Neuronal stem cell (in vitro differentiated cells): ENCODE measurements around the gene ABCC8.

Experiments used
- DNase-seq: peaks from one replicate; pipeline ENCODE4 v3.0.0-alpha.2; 2013; ENCODE audit warnings: low spot score
- H2AFZ ChIP-seq: one replicate; pipeline ENCODE4 v1.6.1; 2013; ENCODE audit warnings: mild to moderate bottlenecking, low read length, inconsistent platforms
- H2AK5ac ChIP-seq: 2 replicates; pipeline ENCODE4 v1.6.1; 2013; ENCODE audit warnings: low read depth, mild to moderate bottlenecking, inconsistent platforms, low read length, moderate library complexity, mixed read lengths
- H2BK120ac ChIP-seq: 2 replicates; pipeline ENCODE4 v1.6.1; 2013; ENCODE audit warnings: low read depth, mild to moderate bottlenecking, inconsistent platforms, low read length, moderate library complexity, mixed read lengths
- H2BK12ac ChIP-seq: one replicate; pipeline ENCODE4 v1.6.1; 2013; ENCODE audit warnings: low read length, inconsistent platforms
- H2BK15ac ChIP-seq: 2 replicates; pipeline ENCODE4 v1.6.1; 2013; ENCODE audit warnings: mild to moderate bottlenecking, low read length, inconsistent platforms, mixed read lengths
- H2BK5ac ChIP-seq: one replicate; pipeline ENCODE4 v1.6.1; 2013; ENCODE audit warnings: inconsistent platforms, mild to moderate bottlenecking, low read length, moderate library complexity
- H3K14ac ChIP-seq: one replicate; pipeline ENCODE4 v1.6.1; 2013; ENCODE audit warnings: low read length, inconsistent platforms
- H3K18ac ChIP-seq: 2 replicates; pipeline ENCODE4 v1.6.1; 2013; ENCODE audit warnings: low read length, inconsistent platforms
- H3K23ac ChIP-seq: 2 replicates; pipeline ENCODE4 v1.6.1; 2013; ENCODE audit warnings: low read depth, mild to moderate bottlenecking, mixed read lengths, low read length, inconsistent platforms; ENCODE audit not compliant: poor library complexity
- H3K27ac ChIP-seq: replicated peaks from 3 replicates; pipeline ENCODE4 v1.5.1; 2013; ENCODE audit warnings: low read length, inconsistent platforms
- H3K27me3 ChIP-seq, 3 experiments: 2 replicates each; pipeline ENCODE4 v1.6.1; 2013; ENCODE audit warnings: low read length in 3 of 3, mild to moderate bottlenecking in 2 of 3, inconsistent platforms in 1 of 3, low read depth in 1 of 3, mixed read lengths in 1 of 3, moderate library complexity in 1 of 3; ENCODE audit not compliant: control insufficient read depth in 3 of 3, insufficient read depth in 3 of 3
- H3K36me3 ChIP-seq, 2 donors: replicated peaks in 1 of 2; 2 replicates each; pipeline ENCODE4 v1.6.1; 2013; ENCODE audit warnings: low read length in 2 of 2; ENCODE audit not compliant: control insufficient read depth in 2 of 2, insufficient read depth in 2 of 2
- H3K4ac ChIP-seq: 2 replicates; pipeline ENCODE4 v1.6.1; 2013; ENCODE audit warnings: inconsistent platforms, mild to moderate bottlenecking, low read length, moderate library complexity
- H3K4me1 ChIP-seq, 2 donors: 1 replicate in 1 of 2; 2 replicates in 1 of 2; pipeline ENCODE4 v1.6.1; 2013; ENCODE audit warnings: low read length in 2 of 2, low read depth in 1 of 2; ENCODE audit not compliant: control insufficient read depth in 2 of 2, insufficient read depth in 1 of 2
- H3K4me2 ChIP-seq: one replicate; pipeline ENCODE4 v1.6.1; 2013; ENCODE audit warnings: mild to moderate bottlenecking, low read length, inconsistent platforms; ENCODE audit not compliant: insufficient read depth, poor library complexity, severe bottlenecking
- H3K4me3 ChIP-seq, 2 donors: 2 replicates each; pipeline ENCODE4 v1.5.1; 2013; ENCODE audit warnings: low read length in 2 of 2, mild to moderate bottlenecking in 2 of 2, inconsistent platforms in 1 of 2, moderate library complexity in 1 of 2
- H3K79me1 ChIP-seq: one replicate; pipeline ENCODE4 v1.6.1; 2013; ENCODE audit warnings: low read depth, mild to moderate bottlenecking, inconsistent platforms, low read length, moderate library complexity
- H3K9ac ChIP-seq: one replicate; pipeline ENCODE4 v1.6.1; 2013; ENCODE audit warnings: mild to moderate bottlenecking, low read depth, low read length, inconsistent platforms; ENCODE audit not compliant: poor library complexity
- H3K9me3 ChIP-seq, 2 donors: replicated peaks in 1 of 2; 2 replicates each; pipeline versions ENCODE3 to v1.6.1; 2013; ENCODE audit warnings: low read length in 2 of 2, mild to moderate bottlenecking in 2 of 2, inconsistent platforms in 1 of 2, low read depth in 1 of 2, mixed read lengths in 1 of 2, moderate library complexity in 1 of 2; ENCODE audit not compliant: control insufficient read depth in 2 of 2, insufficient read depth in 1 of 2
- H4K8ac ChIP-seq: one replicate; pipeline ENCODE4 v1.6.1; 2013; ENCODE audit warnings: low read depth, mild to moderate bottlenecking, inconsistent platforms, low read length, moderate library complexity
- H4K91ac ChIP-seq: one replicate; pipeline ENCODE4 v1.6.1; 2013; ENCODE audit warnings: low read length, low read depth, mild to moderate bottlenecking, inconsistent platforms; ENCODE audit not compliant: poor library complexity
- WGBS, 2 donors: extraction: QIAGEN DNeasy Blood & Tissue Kit; methylation state at CpG; one replicate each; pipeline ENCODE4 v1.1.7; 2013; ENCODE audit warnings: missing lambda C conversion rate in 2 of 2, mixed read lengths in 1 of 2; ENCODE audit not compliant: insufficient read length in 2 of 2, insufficient replicate concordance in 1 of 2; ENCODE audit errors: extremely low coverage in 2 of 2; 5-methylcytosine and 5-hydroxymethylcytosine counted together

The ABCC8 gene

GRCh38 chr11:17513853-17514252 is 37.2 kb upstream of the ABCC8 start:
- Histone ChIP-seq H3K4me3 (no peak overlapping the region), H3K4me2 (no peak overlapping the region), H3K36me3 (no peaks in the 10 kb centered on the region), H2AFZ (no peak overlapping the region), H2BK12ac (no peak overlapping the region), H3K23ac (no peak overlapping the region), H4K91ac (no peak overlapping the region), H3K18ac (no peak overlapping the region), H3K4ac (no peak overlapping the region), H3K14ac (no peak overlapping the region), H3K9me3 (no peaks in the 10 kb centered on the region), H3K9ac (no peak overlapping the region), H2BK15ac (no peak overlapping the region), H3K27me3 (peaks cover 0 to 24% (median 2%) of the 10 kb centered on the region in 3 experiments), H2AK5ac (no peak overlapping the region), H2BK120ac (no peak overlapping the region), H2BK5ac (no peak overlapping the region), H4K8ac (no peak overlapping the region), H3K27ac (no peak overlapping the region), H3K4me1 (no peaks in the 10 kb centered on the region), H3K79me1 (no peaks in the 10 kb centered on the region)
- WGBS, 2 donors = no CpG with 5 or more reads among the region's 1 CpG
- DNase-seq = no peak

- DNase-seq = no peak
- H3K27me3 ChIP-seq = peaks cover 0 to 22% (median 2%) of the 10 kb centered on the region in 3 experiments
- H3K9ac ChIP-seq = no peak overlapping the region
- H2BK5ac ChIP-seq = no peak overlapping the region
- H3K4ac ChIP-seq = no peak overlapping the region
- no peak overlapping the region for H4K8ac ChIP-seq
- no peaks in the 10 kb centered on the region for H3K4me1 ChIP-seq
- no peak overlapping the region for H3K4me2 ChIP-seq
- no peak overlapping the region for H3K14ac ChIP-seq
- H2AK5ac ChIP-seq = no peak overlapping the region
- no peaks in the 10 kb centered on the region for H3K79me1 ChIP-seq
- no peaks in the 10 kb centered on the region for H3K9me3 ChIP-seq
- WGBS, 2 donors = no CpG with 5 or more reads among the region's 2 CpGs
- no peak overlapping the region for H4K91ac ChIP-seq
- H2AFZ ChIP-seq = no peak overlapping the region
- H3K36me3 ChIP-seq = no peaks in the 10 kb centered on the region
- no peak overlapping the region for H2BK120ac ChIP-seq
- H3K27ac ChIP-seq = no peak overlapping the region
- no peak overlapping the region for H3K23ac ChIP-seq
- no peak overlapping the region for H3K4me3 ChIP-seq
- no peak overlapping the region for H3K18ac ChIP-seq
- no peak overlapping the region for H2BK15ac ChIP-seq
- H2BK12ac ChIP-seq = no peak overlapping the region
Measured at GRCh38 chr11:17512101-17512500, 35.5 kb upstream of the ABCC8 start.

- H2BK5ac ChIP-seq = no peak overlapping the region
- H3K4me3 ChIP-seq = no peak overlapping the region
- H3K36me3 ChIP-seq = no peaks in the 10 kb centered on the region
- H3K4me2 ChIP-seq = no peak overlapping the region
- DNase-seq = no peak
- H3K14ac ChIP-seq = no peak overlapping the region
- peaks cover 0 to 17% (median 2%) of the 10 kb centered on the region in 3 experiments for H3K27me3 ChIP-seq
- no peaks in the 10 kb centered on the region for H3K9me3 ChIP-seq
- H3K79me1 ChIP-seq = no peaks in the 10 kb centered on the region
- no peaks in the 10 kb centered on the region for H3K4me1 ChIP-seq
- no peak overlapping the region for H3K27ac ChIP-seq
- no CpG with 5 or more reads among the region's 3 CpGs for WGBS, 2 donors
- H2BK12ac ChIP-seq = no peak overlapping the region
- H3K9ac ChIP-seq = no peak overlapping the region
- no peak overlapping the region for H2AFZ ChIP-seq
- H3K23ac ChIP-seq = no peak overlapping the region
- no peak overlapping the region for H2BK120ac ChIP-seq
- no peak overlapping the region for H4K91ac ChIP-seq
- H4K8ac ChIP-seq = no peak overlapping the region
- no peak overlapping the region for H3K18ac ChIP-seq
- no peak overlapping the region for H2AK5ac ChIP-seq
- no peak overlapping the region for H2BK15ac ChIP-seq
- H3K4ac ChIP-seq = no peak overlapping the region
Measured at GRCh38 chr11:17511571-17511970, 34.9 kb upstream of the ABCC8 start.

GRCh38 chr11:17510507-17511206 is 34.0 kb upstream of the ABCC8 start:
- H3K23ac ChIP-seq = no peak overlapping the region
- H3K4ac ChIP-seq = no peak overlapping the region
- H2BK12ac ChIP-seq = no peak overlapping the region
- H3K36me3 ChIP-seq = no peaks in the 10 kb centered on the region
- H3K9me3 ChIP-seq = no peaks in the 10 kb centered on the region
- no peak overlapping the region for H2AFZ ChIP-seq
- no peaks in the 10 kb centered on the region for H3K4me1 ChIP-seq
- H2BK5ac ChIP-seq = no peak overlapping the region
- no peak overlapping the region for H3K18ac ChIP-seq
- no peak overlapping the region for H3K4me2 ChIP-seq
- H4K91ac ChIP-seq = no peak overlapping the region
- H3K27ac ChIP-seq = no peak overlapping the region
- peaks cover 0 to 17% (median 2%) of the 10 kb centered on the region in 3 experiments for H3K27me3 ChIP-seq
- no peak overlapping the region for H3K9ac ChIP-seq
- H2BK15ac ChIP-seq = no peak overlapping the region
- H3K4me3 ChIP-seq = no peak overlapping the region
- no CpG with 5 or more reads among the region's 4 CpGs for WGBS, 2 donors
- no peak overlapping the region for H3K14ac ChIP-seq
- DNase-seq = no peak
- H4K8ac ChIP-seq = no peak overlapping the region
- H2BK120ac ChIP-seq = no peak overlapping the region
- no peak overlapping the region for H2AK5ac ChIP-seq
- H3K79me1 ChIP-seq = no peaks in the 10 kb centered on the region
